Pons (tissue), 1 donor: ENCODE data around the gene SHISA8.
"Not testable (repeated sequence)": the region's sequence is repeated elsewhere in the genome, so short reads cannot be mapped to it uniquely, and the experiment has no call there.

Experiments
- DNase-seq: peaks from one replicate; pipeline ENCODE4 v3.0.0-alpha.2; 2016; ENCODE audit warnings: low spot score

SHISA8 gene

GRCh38 chr22:41899110-41899509 lies 15.8 kb downstream of the SHISA8 start:
- no peak for DNase-seq

DNA sequence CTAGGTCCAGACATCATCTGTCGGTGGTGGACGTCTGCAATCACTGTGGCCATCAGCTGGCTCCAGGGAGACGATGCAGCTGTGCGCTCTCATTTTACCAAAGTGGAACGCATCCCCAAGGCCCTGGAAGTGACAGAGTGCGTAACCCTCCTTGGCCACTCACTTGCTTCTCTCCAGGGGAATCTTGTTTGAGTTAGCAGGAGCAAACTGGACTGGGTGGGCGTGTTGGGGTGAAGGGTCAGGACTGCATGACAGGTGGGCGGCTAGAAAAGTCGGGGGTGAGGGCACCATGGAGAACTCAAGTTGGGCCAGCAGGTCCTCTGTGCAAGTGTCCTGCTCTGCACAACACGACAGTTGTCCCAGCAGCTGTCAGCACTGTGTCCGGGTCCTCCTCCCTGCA lies 16.2 kb downstream of the SHISA8 start:
- no peak for DNase-seq

DNA sequence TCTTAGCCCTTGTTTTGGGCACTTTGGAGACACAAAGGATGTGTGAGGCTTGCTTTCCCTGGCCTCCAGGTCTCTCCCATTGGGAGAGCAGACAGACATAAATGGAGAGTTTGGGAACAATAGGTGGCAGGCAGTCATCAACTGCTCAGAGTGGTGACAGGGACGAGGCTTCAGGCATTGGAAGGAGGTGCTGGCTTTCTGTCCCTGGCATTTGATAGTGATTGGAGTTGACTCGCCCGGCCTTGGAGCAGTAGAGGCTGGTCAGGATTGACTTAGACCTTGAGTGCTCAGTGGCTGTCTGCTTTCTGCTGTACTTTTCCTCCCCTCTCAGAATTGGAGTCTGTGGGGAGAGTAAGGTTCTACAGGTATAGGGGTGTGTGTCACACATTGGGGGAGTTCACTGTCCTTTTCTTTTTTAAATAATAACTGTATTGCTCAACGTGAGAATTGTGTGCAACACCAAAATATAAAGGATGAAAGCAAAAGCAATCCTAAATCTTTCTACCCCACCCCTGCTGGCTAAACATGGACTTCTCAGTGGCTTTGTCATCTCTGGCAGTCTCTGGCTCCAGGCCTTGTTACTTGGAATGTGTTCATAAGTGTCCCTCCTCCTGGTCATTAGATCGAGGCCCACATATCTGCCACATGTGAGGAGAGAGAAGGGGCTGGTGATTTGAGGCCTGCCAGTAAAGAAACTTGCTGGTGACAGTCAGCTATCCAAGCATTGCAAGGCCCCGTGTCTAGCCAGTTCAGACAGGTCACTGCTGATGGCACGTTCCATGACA lies 21.1 kb downstream of the SHISA8 start:
- DNase-seq = no peak

GRCh38 chr22:41892721-41893120 lies 22.2 kb downstream of the SHISA8 start:
- DNase-seq = no peak

GRCh38 chr22:41891407-41891806 lies 23.5 kb downstream of the SHISA8 start:
- no peak for DNase-seq

GRCh38 chr22:41888627-41889200 lies 26.2 kb downstream of the SHISA8 start:
- no peak for DNase-seq

- no peak for DNase-seq
Observed at GRCh38 chr22:41885516-41885915, 29.4 kb downstream of the SHISA8 start.

- DNase-seq = no peak
Observed at GRCh38 chr22:41885116-41885515, 29.8 kb downstream of the SHISA8 start.

DNA sequence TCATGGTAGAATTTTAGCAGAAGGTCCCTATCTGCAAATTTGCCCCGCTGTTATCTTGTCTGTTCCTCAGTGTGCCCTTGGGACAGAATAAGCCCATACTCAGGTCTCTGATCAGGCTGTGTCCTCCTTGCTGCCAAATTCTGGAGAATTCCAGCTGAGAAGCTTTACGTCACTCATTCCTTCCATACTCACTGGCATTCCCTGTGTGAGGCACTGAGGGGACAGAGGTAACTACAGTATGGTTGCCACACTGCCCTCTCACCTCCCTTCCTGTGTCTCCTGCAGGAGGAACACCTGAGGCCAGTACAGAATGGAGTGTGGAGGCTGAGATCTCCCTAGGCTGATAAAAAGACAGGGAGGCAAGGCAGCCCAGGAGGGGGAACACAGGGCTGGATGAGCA lies 31.5 kb downstream of the SHISA8 start:
- DNase-seq = no peak

DNA sequence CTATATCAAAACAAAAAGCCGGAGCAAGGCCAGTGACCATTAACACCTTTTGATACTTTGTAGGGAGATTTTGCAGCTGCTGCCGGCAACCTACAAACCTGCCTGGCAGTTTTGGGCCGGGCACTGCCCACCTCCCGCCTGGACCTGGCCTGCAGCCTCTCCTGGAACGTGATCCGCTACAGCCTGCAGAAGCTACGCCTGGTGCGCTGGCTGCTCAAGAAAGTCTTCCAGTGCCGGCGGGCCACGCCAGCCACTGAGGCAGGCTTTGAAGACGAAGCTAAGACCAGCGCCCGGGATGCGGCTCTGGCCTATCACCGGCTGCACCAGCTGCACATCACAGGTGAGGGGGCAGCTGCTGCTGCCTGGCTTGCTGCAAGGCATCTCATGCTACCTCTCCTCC lies 34.2 kb downstream of the SHISA8 start:
- no peak for DNase-seq

- no peak for DNase-seq
Observed at GRCh38 chr22:41876675-41877074, 38.2 kb downstream of the SHISA8 start.

DNA sequence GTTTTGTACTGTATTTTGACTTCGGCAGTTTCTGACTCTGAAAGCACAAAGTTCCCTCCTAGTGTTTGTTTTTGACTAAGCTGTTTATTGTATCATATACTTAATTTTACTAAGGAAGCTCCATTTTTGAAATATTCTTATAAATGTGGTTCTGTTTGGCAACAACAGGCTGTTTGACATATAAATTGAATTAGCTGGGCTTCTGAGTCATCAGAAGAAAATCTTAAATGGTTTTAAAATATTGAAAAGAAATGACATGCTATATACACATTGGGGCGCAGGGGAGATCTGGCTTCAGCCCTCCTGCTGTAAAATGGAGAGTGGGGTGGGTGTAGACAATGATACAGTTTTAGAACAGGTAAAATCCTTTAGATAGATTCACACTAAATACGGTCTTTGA lies 38.6 kb downstream of the SHISA8 start:
- no peak for DNase-seq

- no peak for DNase-seq
Observed at GRCh38 chr22:41875531-41876270, 39.2 kb downstream of the SHISA8 start.

DNA sequence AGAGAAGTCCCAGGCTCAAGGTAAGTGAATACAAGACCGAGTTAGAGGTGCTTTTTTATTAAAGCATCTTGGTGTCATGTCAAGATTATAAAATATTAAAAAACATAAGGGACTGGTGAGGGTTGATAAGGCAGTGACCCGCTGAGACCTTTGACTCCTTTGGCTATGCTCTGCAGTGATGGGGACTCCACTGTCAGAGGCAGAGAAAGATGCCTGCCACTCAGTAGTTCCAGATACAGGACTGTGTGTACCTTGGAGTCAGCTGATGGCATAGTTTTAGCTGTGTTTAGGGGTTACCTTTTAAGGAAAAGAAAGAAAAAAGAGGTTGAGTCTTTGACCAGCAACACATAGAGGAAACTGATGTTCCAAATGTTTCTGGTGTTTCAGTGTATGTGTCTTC lies 40.8 kb downstream of the SHISA8 start:
- no peak for DNase-seq

- DNase-seq = no peak
Observed at GRCh38 chr22:41873391-41873790, 41.5 kb downstream of the SHISA8 start.

GRCh38 chr22:41870786-41871185 lies 44.1 kb downstream of the SHISA8 start:
- DNase-seq = no peak

GRCh38 chr22:41870081-41870480 lies 44.8 kb downstream of the SHISA8 start:
- not testable (repeated sequence) for DNase-seq

GRCh38 chr22:41868556-41868955 lies 46.3 kb downstream of the SHISA8 start:
- no peak for DNase-seq

DNA sequence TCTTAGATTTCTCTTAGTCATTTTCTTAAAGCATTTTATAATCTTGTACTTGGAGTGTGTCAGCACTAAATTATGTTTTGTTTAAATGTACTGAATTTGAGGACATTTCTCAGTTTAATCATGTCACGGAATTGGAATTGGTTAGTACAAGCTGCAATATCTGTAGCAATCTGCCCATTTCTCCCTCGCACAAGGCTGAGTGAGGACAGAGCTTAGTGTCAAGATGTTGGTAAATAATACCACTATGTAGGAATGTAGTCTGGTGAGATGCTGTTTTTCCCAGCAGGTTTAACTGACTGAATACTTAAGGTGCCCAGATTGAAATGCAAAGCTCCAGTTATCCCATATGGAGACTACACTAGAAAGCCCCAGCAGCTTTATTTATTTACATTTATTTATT lies 51.4 kb downstream of the SHISA8 start:
- DNase-seq = no peak

- no peak for DNase-seq
Observed at GRCh38 chr22:41862530-41863266, 52.2 kb downstream of the SHISA8 start.

GRCh38 chr22:41862160-41862529 lies 52.7 kb downstream of the SHISA8 start:
- DNase-seq = no peak
